Effector CD8-positive, alpha-beta T cell (primary cell): ENCODE measurements around the gene PIP4P1.
"Not testable (repeated sequence)": the region's sequence is repeated elsewhere in the genome, so short reads cannot be mapped to it uniquely, and the experiment has no call there.

Experiments used
- DNase-seq: peaks from one replicate; lab custom pipeline; 2025; lab: John Stamatoyannopoulos, UW
- total RNA-seq, 4 experiments: gene quantifications; one replicate each; lab custom pipeline; 2026; lab: John Stamatoyannopoulos, UW

The PIP4P1 gene
- total RNA-seq = 37.7 to 66.2 (median 47.8) reads per million in 4 experiments

DNA sequence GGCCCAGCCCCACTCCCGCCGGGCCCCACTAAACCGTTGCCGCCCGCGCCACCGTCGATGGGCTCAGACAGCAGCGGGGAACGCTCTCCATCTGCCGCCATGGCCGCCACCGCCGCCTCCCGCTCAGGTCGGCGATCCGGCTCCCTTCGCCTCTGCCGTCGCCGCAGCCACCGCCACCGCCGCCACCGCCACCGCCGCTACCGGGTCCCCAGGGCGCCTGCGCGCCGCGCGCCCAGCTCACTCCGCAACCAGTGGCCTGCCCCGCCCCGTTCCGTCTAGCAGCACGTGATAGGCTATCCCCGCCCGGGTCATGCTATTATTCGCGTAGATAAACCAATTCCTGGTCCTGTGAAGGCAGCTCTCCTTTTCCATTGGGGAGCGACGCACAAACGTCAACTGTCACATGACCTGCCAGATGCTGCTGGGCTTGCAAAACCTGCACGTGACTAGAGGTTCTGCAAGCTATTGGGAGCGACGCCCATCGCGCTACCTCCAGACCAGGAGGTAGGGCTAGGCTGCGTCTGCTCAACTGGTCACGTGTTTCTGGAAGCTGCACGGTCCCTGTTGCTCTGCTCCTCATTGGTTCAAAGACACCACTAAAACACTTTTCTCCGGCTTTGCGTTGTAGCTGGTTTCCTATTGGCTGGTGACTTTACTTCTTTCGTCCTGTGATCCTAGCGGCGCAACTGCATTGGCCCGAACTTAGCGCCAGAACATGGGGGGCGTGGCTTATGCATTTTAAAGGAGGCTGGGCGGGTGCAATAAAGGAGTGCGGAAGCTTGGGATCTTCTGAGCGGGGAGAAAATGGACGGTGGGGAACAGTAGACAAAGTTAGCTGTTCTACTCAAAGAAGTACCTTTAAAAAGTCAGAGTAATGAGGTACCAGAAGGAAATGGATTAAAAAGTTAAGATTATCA is at the start of gene PIP4P1:
TSS of gene PIP4P1 (minus strand) at position 210 of the 917 bp plus-strand sequence. CDS start at position 101, 109 bp downstream.
- peak; percentile 97 for DNase-seq

DNA sequence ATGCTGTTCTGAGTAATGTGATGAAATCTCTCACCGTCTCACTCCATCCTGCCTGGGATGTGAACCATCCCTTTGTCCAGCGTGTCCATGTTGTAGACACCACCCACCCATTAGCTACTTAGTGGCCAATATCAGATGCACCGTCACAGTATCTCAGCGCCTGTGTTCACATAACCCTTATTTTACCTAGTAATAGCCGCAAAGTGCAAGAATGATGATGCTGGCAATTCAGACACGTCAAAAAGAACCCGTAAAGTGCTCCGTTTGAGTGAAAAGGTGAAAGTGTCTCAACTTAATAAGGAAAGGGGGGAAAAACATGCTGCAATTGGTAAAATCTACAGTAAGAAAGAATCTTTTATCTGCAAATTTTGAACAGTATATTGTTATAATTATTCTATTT is 47.1 kb upstream of the PIP4P1 start:
- no peak for DNase-seq

DNA sequence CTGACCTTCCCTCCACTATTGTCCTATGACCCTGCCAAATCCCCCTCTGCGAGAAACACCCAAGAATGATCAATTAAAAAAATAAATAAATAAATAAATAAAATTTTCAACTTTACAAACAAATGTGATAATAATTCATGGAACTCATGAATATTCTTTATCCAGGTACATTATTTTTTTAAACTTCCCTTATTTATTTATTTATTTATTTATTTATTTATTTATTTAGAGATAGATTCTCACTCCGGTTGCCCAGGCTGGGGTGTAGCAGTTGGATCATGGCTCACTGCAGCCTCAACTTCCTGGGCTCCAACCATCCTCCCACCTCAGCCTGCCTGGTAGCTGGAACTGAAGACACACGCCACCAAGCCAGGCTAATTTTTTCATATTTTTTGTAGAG is 46.3 kb upstream of the PIP4P1 start:
- not testable (repeated sequence) for DNase-seq

DNA sequence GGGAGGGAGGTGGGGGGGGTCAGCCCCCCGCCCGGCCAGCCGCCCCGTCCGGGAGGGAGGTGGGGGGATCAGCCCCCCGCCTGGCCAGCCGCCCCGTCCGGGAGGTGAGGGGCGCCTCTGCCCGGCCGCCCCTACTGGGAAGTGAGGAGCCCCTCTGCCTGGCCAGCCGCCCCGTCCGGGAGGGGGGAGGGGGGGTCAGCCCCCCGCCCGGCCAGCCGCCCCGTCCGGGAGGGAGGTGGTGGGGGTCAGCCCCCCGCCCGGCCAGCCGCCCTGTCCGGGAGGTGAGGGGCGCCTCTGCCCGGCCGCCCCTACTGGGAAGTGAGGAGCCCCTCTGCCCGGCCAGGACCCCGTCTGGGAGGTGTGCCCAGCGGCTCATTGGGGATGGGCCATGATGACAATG is 45.5 kb upstream of the PIP4P1 start:
- not testable (repeated sequence) for DNase-seq

DNA sequence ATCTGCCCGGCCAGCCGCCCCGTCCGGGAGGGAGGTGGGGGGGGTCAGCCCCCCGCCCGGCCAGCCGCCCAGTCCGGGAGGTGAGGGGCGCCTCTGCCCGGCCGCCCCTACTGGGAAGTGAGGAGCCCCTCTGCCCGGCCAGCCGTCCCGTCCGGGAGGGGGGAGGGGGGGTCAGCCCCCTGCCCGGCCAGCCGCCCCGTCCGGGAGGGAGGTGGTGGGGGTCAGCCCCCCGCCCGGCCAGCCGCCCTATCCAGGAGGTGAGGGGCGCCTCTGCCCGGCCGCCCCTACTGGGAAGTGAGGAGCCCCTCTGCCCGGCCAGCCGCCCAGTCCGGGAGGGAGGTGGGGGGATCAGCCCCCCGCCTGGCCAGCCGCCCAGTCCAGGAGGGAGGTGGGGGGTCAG is 45.0 kb upstream of the PIP4P1 start:
- DNase-seq = not testable (repeated sequence)

DNA sequence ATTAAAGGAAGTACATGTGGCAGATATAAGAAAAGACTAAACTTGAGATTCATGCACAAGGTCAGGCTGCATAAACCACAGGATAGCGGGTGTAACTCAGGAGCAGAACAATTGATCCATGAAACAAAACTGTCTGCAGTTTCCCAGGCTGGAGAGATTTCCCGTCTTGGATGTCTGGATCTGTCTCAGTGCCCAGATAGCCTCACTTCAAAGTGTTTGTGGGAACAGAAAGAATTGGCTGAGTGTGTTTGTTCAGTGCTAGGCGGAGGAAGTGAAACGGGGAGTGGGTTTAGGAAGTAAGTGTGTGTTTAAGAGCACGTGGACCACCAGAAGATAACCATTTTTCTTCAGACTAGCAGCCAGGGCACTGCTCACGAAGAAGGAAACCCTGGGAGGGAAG is 42.7 kb upstream of the PIP4P1 start:
- no peak for DNase-seq

DNA sequence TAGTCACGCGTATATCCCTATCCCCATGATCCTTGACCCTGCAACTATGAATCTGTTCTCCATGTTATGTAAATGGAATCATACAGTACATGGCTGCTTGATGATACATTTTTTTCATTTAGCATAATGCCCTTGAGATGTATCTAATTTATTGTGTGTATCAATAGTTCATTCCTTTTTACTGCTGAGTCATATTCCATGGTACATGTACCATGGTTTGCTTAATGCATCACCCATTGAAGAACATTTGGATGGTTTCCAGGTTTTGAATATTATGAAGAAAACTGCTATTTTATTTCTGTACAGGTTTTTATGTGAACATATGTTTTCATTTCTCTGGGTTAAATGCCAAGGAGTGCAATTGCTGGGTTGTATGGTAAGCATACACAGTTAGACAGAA is 40.1 kb upstream of the PIP4P1 start:
- DNase-seq = no peak

DNA sequence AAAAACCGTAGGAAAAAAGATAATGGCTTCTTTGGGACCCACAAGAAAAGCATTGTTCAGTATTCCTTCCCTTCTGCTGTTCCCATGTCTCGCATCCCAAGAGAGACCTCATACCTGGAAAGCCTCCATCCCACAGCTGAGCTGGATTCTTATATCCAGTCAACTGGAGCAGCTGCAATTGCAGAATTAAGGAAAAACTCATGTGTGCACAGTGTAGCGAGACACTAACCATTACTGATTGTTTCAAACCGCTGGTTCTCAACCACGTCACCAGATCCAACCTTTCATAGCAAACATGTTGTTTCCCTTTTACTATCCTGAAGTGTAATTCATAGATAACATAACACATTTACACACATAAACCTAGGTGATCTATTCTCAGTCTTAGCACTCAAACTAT is 38.6 kb upstream of the PIP4P1 start:
- no peak for DNase-seq

DNA sequence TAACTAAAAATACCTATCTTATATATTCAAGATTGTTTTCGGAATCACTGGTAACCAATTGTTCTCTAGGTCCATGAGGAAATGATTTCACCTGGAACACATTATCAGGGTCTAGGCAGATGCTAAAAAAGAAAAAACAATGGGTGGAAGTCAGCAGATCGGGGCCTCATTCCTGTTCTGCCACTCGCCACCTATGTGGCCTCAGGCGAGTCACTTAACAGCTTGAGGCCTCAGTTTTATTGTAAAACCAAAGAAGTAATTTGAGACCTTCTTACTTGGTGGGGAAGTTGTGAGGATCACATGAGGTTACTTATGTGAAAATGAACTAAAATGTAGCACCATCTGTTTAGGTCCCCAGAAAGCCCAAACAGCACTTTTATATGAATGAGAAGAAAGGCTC is 37.9 kb upstream of the PIP4P1 start:
- no peak for DNase-seq

DNA sequence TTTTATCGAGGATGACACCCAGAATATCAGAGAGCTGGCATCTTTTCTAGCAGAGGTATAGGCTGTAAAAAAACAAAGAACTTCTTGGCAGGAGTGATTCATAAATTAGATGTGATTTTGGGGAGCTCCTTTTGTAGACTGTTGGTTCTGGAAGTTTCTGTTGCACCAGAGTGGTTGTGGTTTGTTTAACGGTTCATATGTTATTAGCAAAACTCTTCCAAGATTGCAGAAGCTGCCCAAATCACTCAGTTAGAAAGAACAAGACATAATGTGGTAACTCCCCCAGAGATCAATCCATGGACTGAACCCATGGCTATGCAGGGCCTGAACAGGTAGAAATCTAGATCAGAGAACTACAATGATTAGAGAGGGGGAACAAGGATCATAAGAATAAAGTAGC is 37.4 kb upstream of the PIP4P1 start:
- no peak for DNase-seq

DNA sequence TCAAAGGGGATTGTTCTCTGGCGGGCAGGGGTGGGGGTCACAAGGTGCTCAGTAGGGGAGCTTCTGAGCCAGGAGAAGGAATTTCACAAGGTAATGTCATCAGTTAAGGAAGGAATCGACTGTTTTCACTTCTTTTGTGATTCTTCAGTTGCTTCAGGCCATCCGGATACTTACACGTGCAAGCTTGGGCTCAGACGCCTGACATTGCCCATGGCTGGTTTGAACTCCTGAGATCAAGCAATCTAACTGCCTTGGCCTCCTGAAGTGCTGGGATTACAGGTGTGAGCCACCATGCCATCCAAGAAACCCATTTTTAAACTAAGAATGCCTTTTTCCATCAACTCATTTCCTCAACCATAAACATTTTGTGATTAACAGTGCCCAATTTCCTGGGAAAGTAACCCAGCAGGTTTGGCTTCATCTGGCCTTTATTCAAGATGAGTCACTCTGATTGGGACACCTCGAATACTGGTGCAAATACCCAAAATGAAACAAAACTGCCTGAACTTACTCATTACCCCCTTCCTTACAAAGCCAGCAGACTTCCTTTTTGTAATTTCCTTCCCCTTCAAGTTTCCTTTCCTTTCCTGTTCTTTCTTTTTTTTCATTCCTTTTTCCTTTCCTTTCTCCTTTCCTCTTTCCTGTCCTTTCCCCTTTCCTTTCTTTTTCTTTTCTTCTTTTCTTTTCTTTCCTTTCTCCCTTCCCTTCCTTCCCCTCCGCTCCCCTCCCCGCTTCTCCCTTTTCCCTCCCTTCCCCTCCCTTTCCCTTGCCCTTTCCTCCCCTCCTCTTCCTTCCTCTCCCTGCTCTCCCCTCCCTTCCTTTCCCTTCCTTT is 33.9 kb upstream of the PIP4P1 start:
- no peak for DNase-seq

DNA sequence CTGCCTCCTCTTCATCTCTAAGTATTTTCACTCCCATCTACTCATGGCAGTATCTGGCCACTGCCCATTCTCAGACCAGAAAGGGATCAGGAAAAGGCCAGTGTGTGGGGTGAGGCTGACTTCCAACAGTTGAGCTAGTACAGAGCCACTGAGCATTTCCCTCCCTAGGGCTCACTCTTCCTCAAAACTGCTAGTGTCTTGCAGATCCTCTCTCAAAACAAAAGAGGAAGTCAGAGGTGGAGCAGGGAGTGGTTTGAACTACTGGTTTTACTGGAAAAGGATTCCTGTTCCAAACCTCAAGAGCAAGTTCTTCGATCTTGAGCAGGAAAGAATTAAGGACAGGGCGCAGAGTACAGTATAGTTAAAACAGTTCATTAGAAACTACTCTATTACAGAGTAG is 32.4 kb upstream of the PIP4P1 start:
- no peak for DNase-seq

DNA sequence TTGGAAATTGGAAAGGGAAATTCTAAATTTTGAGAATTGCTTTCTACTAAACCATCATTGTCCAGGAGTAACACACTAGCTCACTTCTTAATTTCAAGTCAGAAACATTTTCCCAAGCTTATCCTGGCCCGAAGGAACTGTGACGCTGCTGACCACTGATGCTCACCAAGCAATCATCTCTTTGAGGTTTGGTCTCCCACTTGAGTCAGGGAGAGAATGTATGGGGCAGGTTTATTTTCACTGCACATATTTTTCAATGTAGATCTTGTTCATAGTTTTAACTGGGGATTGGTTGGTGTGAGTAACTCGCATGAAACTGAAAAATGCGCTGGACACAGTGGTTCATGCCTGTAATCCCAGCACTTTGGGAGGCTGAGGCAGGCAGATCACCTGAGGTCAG is 31.3 kb upstream of the PIP4P1 start:
- no peak for DNase-seq

DNA sequence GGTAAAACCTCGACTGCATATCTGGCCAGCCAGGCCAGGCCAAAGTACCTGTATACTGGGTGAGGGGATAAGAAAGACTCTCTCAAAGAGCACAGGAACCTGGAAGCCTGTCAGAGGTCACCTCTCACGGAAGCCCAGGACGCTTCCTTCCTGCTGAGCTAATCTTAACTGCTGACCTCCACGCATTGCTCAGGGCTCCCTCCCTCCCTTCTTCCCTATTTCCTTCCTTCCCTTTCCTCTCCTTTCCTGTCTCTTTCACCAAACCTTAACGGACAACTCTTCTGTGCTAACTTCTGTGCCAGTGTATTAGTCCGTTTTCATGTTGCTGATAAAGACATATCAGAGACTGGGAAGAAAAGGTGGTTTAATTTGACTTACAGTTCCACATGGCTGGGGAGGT is 29.3 kb upstream of the PIP4P1 start:
- DNase-seq = no peak

DNA sequence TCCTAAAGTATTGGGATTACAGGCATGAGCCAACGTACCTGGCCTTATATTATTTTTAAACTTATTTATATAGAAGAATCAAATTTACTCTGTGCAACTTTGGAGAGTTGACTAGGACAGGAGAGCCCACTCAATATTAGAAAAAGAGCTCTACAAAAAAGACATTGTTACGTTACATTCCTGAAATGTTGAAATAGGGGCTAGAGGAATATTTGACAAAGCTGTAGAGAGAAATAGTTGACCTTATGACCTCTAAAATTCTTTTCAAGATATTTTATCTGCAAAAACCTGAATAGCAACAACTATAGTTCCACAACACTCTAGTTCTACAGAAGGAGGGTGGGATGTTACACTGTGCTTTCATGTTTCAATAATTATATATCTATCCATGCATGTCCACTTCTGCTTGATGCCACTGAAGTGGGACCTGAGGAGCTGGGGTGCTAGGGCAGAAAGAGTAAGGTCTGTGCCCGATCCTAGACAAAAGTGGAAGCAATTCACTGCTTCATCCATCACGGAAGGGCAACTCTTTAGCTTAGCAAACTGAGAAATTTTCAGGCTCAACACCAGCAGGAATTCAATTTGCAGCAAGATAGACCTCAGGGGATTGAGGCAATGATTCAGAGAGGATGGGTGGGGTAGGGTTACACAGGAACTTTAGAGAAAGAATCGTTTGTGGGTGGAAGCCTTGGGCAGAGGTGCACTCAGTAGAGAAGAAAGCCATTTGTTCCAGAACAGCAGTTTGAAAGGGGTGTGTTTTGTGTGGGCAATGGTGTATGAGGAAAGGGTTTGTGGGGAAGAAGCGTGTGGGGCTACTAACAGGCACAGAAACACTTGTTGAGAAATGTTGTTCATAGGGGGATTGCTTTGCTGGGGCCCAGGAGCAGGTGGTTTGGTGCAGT is 28.1 kb upstream of the PIP4P1 start:
- DNase-seq = no peak

DNA sequence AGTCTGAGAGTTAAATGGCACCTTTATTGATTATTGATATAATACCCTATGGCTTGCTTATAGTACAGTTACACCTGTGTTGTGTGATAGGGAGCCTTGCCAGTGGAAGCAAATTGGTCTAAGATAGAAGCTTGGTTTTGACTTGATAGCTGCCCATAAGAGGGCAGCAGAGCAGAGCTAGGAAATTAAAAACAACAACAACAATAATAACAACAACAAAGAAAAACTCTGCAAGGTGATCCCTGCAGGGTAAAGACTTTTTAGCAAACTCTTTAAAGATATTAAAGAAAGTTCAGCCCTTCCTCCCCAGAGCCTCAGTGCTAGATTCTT is 26.1 kb upstream of the PIP4P1 start:
- DNase-seq = no peak

DNA sequence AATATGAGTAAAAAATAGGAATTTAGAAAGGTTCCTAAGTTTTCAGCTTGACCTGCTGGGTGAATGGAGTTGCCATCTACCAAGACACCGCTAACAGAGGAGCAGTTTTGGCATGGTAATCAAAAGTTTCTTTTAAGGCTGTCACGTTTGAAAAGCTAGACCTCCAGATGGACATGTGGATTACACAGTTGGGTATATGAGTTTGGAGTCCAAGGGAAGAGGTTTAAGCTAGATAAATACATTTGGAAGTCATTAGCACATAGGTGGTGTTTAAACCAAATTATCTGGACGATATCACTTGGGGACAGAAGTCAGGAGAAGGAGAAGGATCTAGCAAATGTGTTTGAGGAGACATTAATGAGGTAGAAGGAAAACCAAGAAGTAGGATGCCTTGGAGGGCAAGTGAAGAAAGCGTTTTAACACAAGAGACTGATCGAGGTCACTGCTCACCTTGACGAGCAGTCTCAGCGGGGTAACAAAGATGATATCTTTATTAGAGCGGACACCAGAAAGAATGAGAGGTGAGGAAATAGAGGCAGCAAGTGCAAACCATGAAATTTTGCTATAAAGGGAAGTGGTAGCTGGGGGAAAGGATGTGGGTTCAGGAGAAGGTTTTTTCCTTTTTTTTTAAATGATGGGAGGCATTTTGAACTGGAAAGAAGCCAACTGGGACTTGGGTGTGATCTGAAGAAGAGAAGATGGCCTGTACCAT is 25.6 kb upstream of the PIP4P1 start:
- no peak for DNase-seq

DNA sequence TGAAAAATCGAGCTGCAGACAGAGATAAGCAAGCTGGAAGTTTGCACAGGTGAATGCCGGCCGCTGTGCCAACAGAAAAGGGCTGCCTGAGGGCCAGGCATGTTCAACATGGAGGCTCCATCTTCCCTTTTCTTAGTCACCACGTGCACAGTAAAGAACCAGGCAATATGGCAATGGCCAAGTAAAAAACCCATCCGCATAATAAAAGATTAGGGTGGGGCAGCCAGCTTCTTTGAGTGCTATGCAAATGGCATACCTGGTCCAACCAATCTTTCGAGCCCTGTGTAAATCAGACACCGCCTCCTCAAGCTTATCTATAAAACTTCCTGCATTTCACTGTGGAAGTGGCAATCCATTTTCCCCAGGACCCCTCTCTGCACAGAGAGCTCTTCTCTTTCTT is 24.7 kb upstream of the PIP4P1 start:
- no peak for DNase-seq

DNA sequence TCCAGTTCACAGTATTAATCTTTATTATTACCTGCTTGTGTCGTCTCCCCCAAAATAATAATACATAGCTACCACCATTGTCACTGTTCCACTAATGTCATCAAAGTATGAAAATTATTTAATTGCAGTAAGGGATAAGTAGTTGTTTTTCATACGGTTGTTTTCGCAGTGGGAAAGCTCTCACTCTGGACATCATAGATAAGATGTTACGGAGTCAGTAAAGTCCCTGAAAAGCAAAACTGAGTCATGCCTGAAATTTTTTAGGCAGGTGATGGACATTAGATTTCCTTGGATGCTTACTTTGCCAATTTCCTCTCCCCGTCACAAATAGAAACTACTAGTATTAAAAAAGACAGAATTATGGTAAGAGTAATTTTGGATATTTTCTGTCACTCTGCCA is 21.1 kb upstream of the PIP4P1 start:
- no peak for DNase-seq

DNA sequence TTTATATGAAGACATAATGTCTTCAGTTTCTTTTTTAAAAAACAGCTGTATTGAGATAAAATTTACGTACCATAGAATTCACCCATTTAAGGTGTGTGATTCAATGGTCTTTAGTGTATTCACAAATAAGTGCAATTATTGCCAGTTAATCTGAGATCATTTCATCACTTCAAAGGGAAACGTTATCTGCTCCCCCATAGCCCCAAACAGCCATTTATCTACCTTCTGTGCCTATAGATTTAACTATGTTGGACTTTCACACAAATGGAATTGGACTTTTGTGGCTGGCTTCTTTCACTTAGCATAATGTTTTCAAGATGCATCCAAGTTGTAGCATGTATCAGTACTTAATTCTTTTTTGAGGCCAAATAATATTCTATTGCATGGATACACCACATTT is 17.7 kb upstream of the PIP4P1 start:
- DNase-seq = no peak

DNA sequence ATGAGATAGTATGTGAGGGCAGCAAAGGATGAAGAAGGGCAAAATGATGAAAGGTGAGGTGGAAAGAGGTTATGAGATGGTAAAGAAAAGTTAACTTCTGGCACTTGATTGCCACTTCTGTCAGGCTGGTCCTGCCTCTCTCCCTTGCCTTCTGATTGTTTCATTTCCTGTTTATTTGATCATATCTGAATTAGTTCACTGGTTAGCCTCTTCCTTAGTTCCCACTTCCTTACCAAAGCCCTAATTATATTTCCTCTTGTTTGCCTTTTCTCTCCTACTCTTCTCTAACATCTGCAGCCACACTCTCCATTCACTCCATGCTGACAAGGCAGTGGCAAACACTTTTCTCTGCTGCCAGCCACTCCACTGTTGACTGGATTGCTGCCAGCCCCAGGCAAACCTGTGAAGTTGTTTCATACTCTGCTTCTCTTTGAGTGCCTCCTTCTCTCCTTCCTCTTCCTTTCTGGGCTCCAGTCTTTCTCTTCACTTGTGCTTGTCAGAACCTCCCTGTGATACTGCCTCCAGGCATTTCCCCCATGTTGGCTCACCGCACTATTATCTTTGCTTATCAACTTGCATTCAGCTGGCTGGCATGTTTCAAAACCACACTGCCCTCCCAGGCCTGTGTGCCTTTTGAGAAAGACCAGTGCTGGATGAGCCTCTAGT is 16.1 kb upstream of the PIP4P1 start:
- peak; percentile 7 for DNase-seq
